Ascending aorta (tissue), 2 donors: Measurements from ENCODE around the gene LOC128125822.

Experiments used
- DNase-seq, 2 donors: peaks; one replicate each; pipeline ENCODE4 v3.0.0-alpha.2; 2019; ENCODE audit warnings: low spot score in 2 of 2
- H3K27ac ChIP-seq, 2 donors: fragments of 200-600 bp; sonication (generic); one replicate each; pipeline ENCODE4 v1.5.1; 2016 to 2017; ENCODE audit warnings: mild to moderate bottlenecking in 1 of 2
- H3K27me3 ChIP-seq: fragments of 200-600 bp; sonication (generic); one replicate; pipeline ENCODE4 v1.5.1; 2017
- H3K36me3 ChIP-seq, 2 donors: fragments of 200-600 bp; sonication (generic); one replicate each; pipeline ENCODE4 v1.5.1; 2016
- H3K4me1 ChIP-seq, 2 donors: fragments of 200-600 bp; sonication (generic); one replicate each; pipeline ENCODE4 v1.5.1; 2016 to 2017; ENCODE audit warnings: mild to moderate bottlenecking in 1 of 2
- H3K4me3 ChIP-seq, 2 donors: fragments of 200-600 bp; sonication (generic); one replicate each; pipeline ENCODE4 v1.5.1; 2016 to 2017; ENCODE audit warnings: mild to moderate bottlenecking in 1 of 2
- H3K9me3 ChIP-seq, 2 donors: fragments of 200-600 bp; sonication (generic); one replicate each; pipeline ENCODE4 v1.5.1; 2016
- CTCF ChIP-seq, 3 experiments: fragments of 200-600 bp in 2 of 3; fragments of 450-650 bp in 1 of 3; sonication (generic) in 2 of 3; IDR thresholded peaks; one replicate each; pipeline ENCODE4 v1.5.1; 2016 to 2019; ENCODE audit warnings: antibody characterized with exemption in 3 of 3, mild to moderate bottlenecking in 1 of 3, moderate library complexity in 1 of 3
- intact Hi-C: fragments of 100-400 bp; cut with DNase I; formaldehyde crosslinking; loops from one replicate; pipeline ENCODE4 v1.15.1; 2023

LOC128125822 gene

GRCh38 chr6:63556369-63556768, 15.9 kb upstream of the LOC128125822 start:
- Histone ChIP-seq H3K27me3 (no peaks in the 10 kb centered on the region), H3K9me3 (no peaks in the 10 kb centered on the region), H3K4me3 (no peak overlapping the region), H3K4me1 (no peaks in the 10 kb centered on the region), H3K27ac (no peak overlapping the region), H3K36me3 (no peaks in the 10 kb centered on the region)
- no peak for DNase-seq
- TF ChIP-seq CTCF (IDR thresholded peaks at IDR 0.05), result no peak
- intact Hi-C loops, result no loop called here

DNA sequence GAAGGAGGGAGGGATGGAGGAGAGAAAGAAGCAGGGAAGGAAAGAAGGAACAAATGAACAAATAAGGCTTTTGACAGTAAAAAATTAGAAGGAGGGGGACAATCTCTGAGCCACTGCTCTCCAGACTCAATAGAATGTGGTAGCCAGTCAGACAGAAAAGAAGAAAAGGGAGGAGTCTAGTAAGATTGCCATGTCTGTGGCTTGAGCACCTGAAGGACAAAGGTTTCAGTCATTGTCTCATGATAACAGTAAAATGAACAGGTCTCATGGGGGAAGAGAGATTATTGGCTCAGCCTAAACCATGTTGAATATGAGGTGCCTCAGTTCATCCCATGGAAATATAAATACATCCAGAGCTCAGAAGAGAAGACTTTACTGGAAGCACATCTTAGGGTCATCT, 14.0 kb upstream of the LOC128125822 start:
- TF ChIP-seq CTCF (IDR thresholded peaks at IDR 0.05), result no peak
- H3K36me3 ChIP-seq, result no peaks in the 10 kb centered on the region
- no peaks in the 10 kb centered on the region for H3K27me3 ChIP-seq
- no peak overlapping the region for H3K4me3 ChIP-seq
- intact Hi-C loops, result no loop called here
- no peaks in the 10 kb centered on the region for H3K4me1 ChIP-seq
- H3K9me3 ChIP-seq, result no peaks in the 10 kb centered on the region
- no peak for DNase-seq
- no peak overlapping the region for H3K27ac ChIP-seq

DNA sequence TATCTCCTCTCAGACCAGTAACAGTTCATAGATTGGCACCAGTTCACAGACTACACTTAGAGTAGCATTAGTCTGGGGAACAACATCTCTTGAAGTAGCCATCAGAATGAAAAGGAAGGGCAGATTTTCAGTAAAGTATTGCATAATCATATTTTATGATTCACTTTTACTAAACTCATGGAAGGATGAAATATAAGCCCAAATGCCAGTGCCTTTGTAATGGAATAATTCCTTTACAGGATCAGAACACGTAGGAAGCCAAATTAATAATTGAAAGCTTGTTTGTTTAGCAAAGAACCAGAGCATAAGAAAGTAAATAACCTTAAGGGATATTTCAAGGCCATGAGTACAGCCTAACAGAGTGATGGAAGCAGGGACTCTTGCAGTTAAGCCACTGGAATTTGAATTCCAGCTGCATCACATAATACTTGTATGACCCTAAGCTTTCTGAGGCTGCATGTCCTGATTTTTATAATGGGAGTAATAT, 11.4 kb upstream of the LOC128125822 start:
- no peak overlapping the region for H3K27ac ChIP-seq
- intact Hi-C loops, result no loop called here
- no peak for TF ChIP-seq CTCF (IDR thresholded peaks at IDR 0.05)

DNA sequence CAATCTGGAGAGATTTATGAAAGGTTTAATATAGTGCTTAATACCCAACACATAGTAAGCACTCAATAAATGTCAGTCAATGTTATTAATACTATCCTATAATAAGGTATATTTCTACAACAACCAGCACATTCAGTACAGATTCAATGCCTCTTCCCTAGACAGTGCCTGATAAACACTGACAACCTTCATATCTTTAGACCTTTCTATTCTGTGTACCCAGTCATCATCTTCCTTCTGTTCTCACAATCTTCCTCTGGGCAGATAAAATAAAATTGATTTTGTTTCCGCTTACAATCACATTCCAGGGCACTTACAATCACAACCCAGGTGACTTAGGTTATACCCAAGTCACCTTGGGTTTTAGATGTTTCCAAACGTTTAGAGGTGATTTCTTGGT, 11.0 kb upstream of the LOC128125822 start:
- DNase-seq, result no peak
- Histone ChIP-seq H3K27ac (no peak overlapping the region), H3K4me1 (no peaks in the 10 kb centered on the region), H3K9me3 (no peaks in the 10 kb centered on the region), H3K36me3 (no peaks in the 10 kb centered on the region), H3K4me3 (no peak overlapping the region), H3K27me3 (no peaks in the 10 kb centered on the region)
- intact Hi-C loops, result no loop called here
- no peak for TF ChIP-seq CTCF (IDR thresholded peaks at IDR 0.05)

More for the DNA sequence above, 11.4 kb upstream of the LOC128125822 start:
- Histone ChIP-seq H3K36me3 (no peaks in the 10 kb centered on the region), H3K4me1 (no peaks in the 10 kb centered on the region), H3K27me3 (no peaks in the 10 kb centered on the region), H3K9me3 (no peaks in the 10 kb centered on the region), H3K4me3 (no peak overlapping the region)
- DNase-seq, result no peak

DNA sequence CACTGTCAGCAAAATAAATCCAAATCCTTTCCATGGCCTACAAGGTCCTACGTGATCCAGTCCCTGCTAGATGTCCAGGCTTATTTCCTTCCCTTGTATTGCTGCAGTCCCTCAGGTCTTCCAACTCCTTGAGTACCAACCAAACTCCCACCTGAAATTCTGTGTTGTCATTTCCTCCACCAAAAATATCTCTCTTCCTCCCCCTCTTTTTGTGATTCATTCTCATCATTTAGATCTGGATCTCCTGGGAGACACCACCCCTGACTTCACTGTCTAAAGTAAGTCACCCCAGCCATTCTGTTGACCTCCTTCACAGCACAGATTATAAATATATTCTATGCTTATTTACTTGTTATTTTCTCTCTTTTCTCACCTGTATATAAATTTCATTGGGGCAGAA, 9.0 kb upstream of the LOC128125822 start:
- H3K9me3 ChIP-seq, result no peaks in the 10 kb centered on the region
- no peaks in the 10 kb centered on the region for H3K27me3 ChIP-seq
- H3K36me3 ChIP-seq, result no peaks in the 10 kb centered on the region
- no peak for TF ChIP-seq CTCF (IDR thresholded peaks at IDR 0.05)
- H3K4me3 ChIP-seq, result no peak overlapping the region
- intact Hi-C loops, result no loop called here
- H3K27ac ChIP-seq, result no peak overlapping the region
- no peak for DNase-seq
- H3K4me1 ChIP-seq, result no peaks in the 10 kb centered on the region

DNA sequence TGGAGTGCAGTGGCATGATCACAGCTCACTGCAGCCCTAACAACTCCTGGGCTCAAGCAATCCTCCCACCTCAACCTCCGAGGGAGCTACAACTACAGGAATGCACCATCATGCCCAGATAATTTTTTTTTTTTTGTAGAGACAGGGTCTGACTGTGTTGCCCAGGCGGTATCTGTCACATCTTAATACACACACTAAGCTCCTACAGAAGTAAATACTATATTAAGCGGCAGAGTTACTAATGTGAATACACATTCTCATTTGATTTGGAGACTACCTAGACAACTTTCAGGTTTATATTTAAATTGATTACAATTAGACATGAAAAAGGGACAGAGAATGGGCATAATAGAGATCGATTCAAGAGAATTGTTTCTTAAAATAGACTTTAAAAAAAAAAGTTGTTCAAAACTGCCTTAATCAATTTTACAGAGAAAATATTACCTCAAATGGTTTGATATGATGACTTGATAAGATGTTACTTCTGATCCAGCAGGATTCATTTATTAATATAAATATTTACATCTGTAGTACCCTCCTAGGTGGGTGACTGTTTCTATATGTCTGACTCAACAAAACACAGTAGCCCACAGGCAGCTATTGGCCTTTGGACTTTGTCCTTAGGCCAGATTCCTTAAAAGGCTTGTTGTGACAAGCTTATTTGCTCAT, 7.1 kb upstream of the LOC128125822 start:
- Histone ChIP-seq H3K27me3 (no peaks in the 10 kb centered on the region), H3K4me1 (no peaks in the 10 kb centered on the region), H3K4me3 (no peak overlapping the region), H3K27ac (no peak overlapping the region), H3K9me3 (no peaks in the 10 kb centered on the region), H3K36me3 (no peaks in the 10 kb centered on the region)
- DNase-seq, result no peak
- intact Hi-C loops, result no loop called here
- no peak for TF ChIP-seq CTCF (IDR thresholded peaks at IDR 0.05)
